Caco-2 (cell line): ENCODE data around the gene AOX1. TPM values are rescaled to one million over a fixed set of nuclear protein-coding genes. Genes with fewer than 3 reads are reported as not detected.
"Not testable (repeated sequence)": the region's sequence is repeated elsewhere in the genome, so short reads cannot be mapped to it uniquely, and the experiment has no call there.

Source experiments
- BruUV-seq: library from RNA; stranded (reverse); fragments of 400-500 nt; replicated peaks from 2 replicates; lab custom pipeline; 2021; lab: Mats Ljungman, UMichigan
- CTCF ChIA-PET: fragments of 300-600 bp; sonication (Branson Sonifier 250); formaldehyde crosslinking; loops from one replicate; lab custom pipeline; 2022; ENCODE audit warnings: antibody characterized with exemption; lab: Charles Lee
- POLR2A ChIA-PET: fragments of 300-600 bp; sonication (Branson Sonifier 250); formaldehyde crosslinking; loops from one replicate; lab custom pipeline; 2022; ENCODE audit warnings: antibody characterized with exemption; lab: Charles Lee
- DNase-seq, 2 experiments: peaks; one replicate each; pipeline versions ENCODE4 v3.0.0 to v3.0.0-alpha.2; 2020 to 2022
- H3K27me3 ChIP-seq: replicated peaks from 2 replicates; pipeline ENCODE4 v1.6.0; 2011; ENCODE audit warnings: low read length; ENCODE audit not compliant: control insufficient read depth, insufficient read depth
- H3K36me3 ChIP-seq: 2 replicates; pipeline ENCODE4 v1.5.1; 2011; ENCODE audit warnings: low read length; ENCODE audit not compliant: control insufficient read depth, insufficient read depth
- H3K4me1 ChIP-seq: fragments of 250-450 bp; sonication (Bioruptor Pico); 2 replicates; pipeline ENCODE4 v1.5.1; 2020; ENCODE audit warnings: mild to moderate bottlenecking
- H3K4me3 ChIP-seq: 2 replicates; pipeline ENCODE4 v1.5.1; 2011; ENCODE audit warnings: low read depth, mild to moderate bottlenecking, control low read depth, low read length
- H3K9me3 ChIP-seq: fragments of 250-450 bp; sonication (Bioruptor Pico); 2 replicates; pipeline ENCODE4 v1.5.1; 2020; ENCODE audit warnings: mild to moderate bottlenecking, moderate library complexity
- H3K27ac Mint-ChIP-seq: one replicate; pipeline ENCODE4 v1.8.0; 2022; ENCODE audit warnings: mixed read lengths; ENCODE audit not compliant: unreplicated experiment
- H3K27me3 Mint-ChIP-seq: one replicate; pipeline ENCODE4 v1.8.0; 2022; ENCODE audit warnings: mixed read lengths; ENCODE audit not compliant: insufficient read depth, unreplicated experiment
- H3K36me3 Mint-ChIP-seq: one replicate; pipeline ENCODE4 v1.8.0; 2022; ENCODE audit warnings: mild to moderate bottlenecking, mixed read lengths; ENCODE audit not compliant: insufficient read depth, unreplicated experiment
- H3K4me1 Mint-ChIP-seq: one replicate; pipeline ENCODE4 v1.8.0; 2022; ENCODE audit warnings: low read depth, mixed read lengths; ENCODE audit not compliant: unreplicated experiment
- H3K4me3 Mint-ChIP-seq: one replicate; pipeline ENCODE4 v1.8.0; 2022; ENCODE audit warnings: mild to moderate bottlenecking, moderate library complexity, mixed read lengths; ENCODE audit not compliant: unreplicated experiment
- H3K9me3 Mint-ChIP-seq: one replicate; pipeline ENCODE4 v1.8.0; 2022; ENCODE audit warnings: mixed read lengths; ENCODE audit not compliant: unreplicated experiment
- CTCF ChIP-seq, 2 experiments: fragments of 200-600 bp in 1 of 2; IDR thresholded peaks; 1 replicate in 1 of 2; 2 replicates in 1 of 2; pipeline versions ENCODE4 v1.5.1 to v1.8.0; 2011 to 2022; ENCODE audit warnings: antibody characterized with exemption in 1 of 2, control low read depth in 1 of 2, inconsistent platforms in 1 of 2, low read depth in 1 of 2, low read length in 1 of 2, mild to moderate bottlenecking in 1 of 2, moderate library complexity in 1 of 2; ENCODE audit not compliant: insufficient read depth in 1 of 2, severe bottlenecking in 1 of 2, unreplicated experiment in 1 of 2
- intact Hi-C: fragments of 100-400 bp; cut with micrococcal nuclease; formaldehyde crosslinking; loops from one replicate; pipeline ENCODE4 v1.10.0; 2022; ENCODE audit not compliant: unreplicated experiment
- total RNA-seq: library from RNA; stranded (reverse); gene quantifications from 2 replicates; pipeline ENCODE4 v1.2.3, GENCODE V29; 2022

The AOX1 gene
- total RNA-seq, 1 experiment from 2014 or later: 0.79 TPM

DNA sequence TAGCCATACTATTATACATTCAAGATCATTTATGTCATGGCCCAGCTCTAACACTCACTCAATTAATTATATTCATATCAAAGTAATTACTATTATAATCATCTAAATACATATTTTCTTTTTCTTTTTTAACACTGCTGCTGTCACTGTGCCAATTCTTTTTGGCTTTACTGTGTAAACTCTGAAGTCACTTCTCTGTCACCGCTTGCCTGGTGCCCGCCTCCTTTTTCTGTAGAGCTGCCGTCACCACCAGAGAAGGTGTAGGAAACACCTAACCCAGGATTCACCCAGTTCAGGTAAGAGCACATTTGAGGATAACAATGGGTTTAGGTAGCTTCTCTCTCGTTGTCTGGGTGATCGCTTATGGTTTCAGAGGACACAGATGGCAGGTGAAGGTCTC lies 93.3 kb downstream of the AOX1 start:
- intact Hi-C loops: no loop called here
- Mint-ChIP-seq H3K27ac (no peak overlapping the region), H3K36me3 (no peaks in the 10 kb centered on the region), H3K4me3 (no peak overlapping the region), H3K9me3 (no peaks in the 10 kb centered on the region), H3K4me1 (no peaks in the 10 kb centered on the region), H3K27me3 (no peaks in the 10 kb centered on the region)
- BruUV-seq: no TSS peak
- Histone ChIP-seq H3K36me3 (no peaks in the 10 kb centered on the region), H3K4me1 (no peaks in the 10 kb centered on the region), H3K4me3 (no peak overlapping the region), H3K9me3 (no peaks in the 10 kb centered on the region), H3K27me3 (no peaks in the 10 kb centered on the region)
- ChIA-PET POLR2A (no interaction called here), CTCF (no interaction called here)
- TF ChIP-seq CTCF (IDR thresholded peaks at IDR 0.05; ENCODE audit: insufficient read depth in 1 of 2, low read depth in 1 of 2, low read length in 1 of 2, severe bottlenecking in 1 of 2, unreplicated experiment in 1 of 2): no peak
- no peak for DNase-seq

DNA sequence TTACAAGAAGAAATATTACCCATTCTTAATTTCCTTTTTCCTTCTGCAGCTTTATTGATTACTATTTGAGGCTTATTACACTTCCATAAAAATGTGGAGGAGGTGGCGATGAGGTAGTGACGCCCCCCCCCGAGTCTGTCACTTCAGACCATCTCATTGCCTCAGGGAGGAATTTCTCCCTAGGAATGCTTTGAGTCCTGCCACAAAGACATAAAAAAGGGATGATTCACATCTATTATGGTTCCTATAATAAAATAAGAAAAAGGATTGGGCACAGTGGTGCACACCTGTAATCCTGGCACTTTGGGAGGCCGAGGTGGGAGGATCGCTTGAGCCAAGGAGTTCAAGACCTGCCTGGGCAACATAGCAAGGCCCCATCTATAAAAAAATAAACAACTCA lies 93.7 kb downstream of the AOX1 start:
- H3K9me3 Mint-ChIP-seq: no peaks in the 10 kb centered on the region
- BruUV-seq: no TSS peak
- intact Hi-C loops: no loop called here

GRCh38 chr2:200681697-200682096 lies 95.9 kb downstream of the AOX1 start:
- Histone ChIP-seq H3K36me3 (no peaks in the 10 kb centered on the region), H3K4me3 (no peak overlapping the region), H3K9me3 (no peaks in the 10 kb centered on the region), H3K4me1 (no peaks in the 10 kb centered on the region), H3K27me3 (no peaks in the 10 kb centered on the region)
- no TSS peak for BruUV-seq
- no peak overlapping the region for H3K27ac Mint-ChIP-seq
- no peaks in the 10 kb centered on the region for H3K4me1 Mint-ChIP-seq
- ChIA-PET POLR2A (no interaction called here), CTCF (no interaction called here)
- H3K4me3 Mint-ChIP-seq: no peak overlapping the region
- intact Hi-C loops: no loop called here
- DNase-seq: no peak
- H3K27me3 Mint-ChIP-seq: no peaks in the 10 kb centered on the region
- no peaks in the 10 kb centered on the region for H3K36me3 Mint-ChIP-seq
- H3K9me3 Mint-ChIP-seq: peaks cover 10% of the 10 kb centered on the region
- no peak for TF ChIP-seq CTCF (IDR thresholded peaks at IDR 0.05; ENCODE audit: insufficient read depth in 1 of 2, low read depth in 1 of 2, low read length in 1 of 2, severe bottlenecking in 1 of 2, unreplicated experiment in 1 of 2)

More for the DNA sequence above, 93.7 kb downstream of the AOX1 start:
- no peak overlapping the region for H3K27ac Mint-ChIP-seq
- ChIA-PET CTCF (no interaction called here), POLR2A (no interaction called here)
- no peaks in the 10 kb centered on the region for H3K4me1 Mint-ChIP-seq
- no peak for DNase-seq
- H3K4me3 ChIP-seq: no peak overlapping the region
- no peak overlapping the region for H3K4me3 Mint-ChIP-seq
- no peaks in the 10 kb centered on the region for H3K4me1 ChIP-seq
- no peaks in the 10 kb centered on the region for H3K27me3 Mint-ChIP-seq
- H3K36me3 ChIP-seq: no peaks in the 10 kb centered on the region
- H3K27me3 ChIP-seq: no peaks in the 10 kb centered on the region
- no peaks in the 10 kb centered on the region for H3K36me3 Mint-ChIP-seq
- no peaks in the 10 kb centered on the region for H3K9me3 ChIP-seq
- TF ChIP-seq CTCF (IDR thresholded peaks at IDR 0.05; ENCODE audit: insufficient read depth in 1 of 2, low read depth in 1 of 2, low read length in 1 of 2, severe bottlenecking in 1 of 2, unreplicated experiment in 1 of 2): no peak

- H3K4me3 Mint-ChIP-seq, H3K9me3 ChIP-seq, intact Hi-C loops, H3K27me3 Mint-ChIP-seq, H3K4me1 ChIP-seq, H3K36me3 ChIP-seq, H3K4me3 ChIP-seq, H3K27me3 ChIP-seq, H3K4me1 Mint-ChIP-seq, BruUV-seq, DNase-seq, H3K27ac Mint-ChIP-seq, H3K36me3 Mint-ChIP-seq, CTCF ChIA-PET, POLR2A ChIA-PET: not testable (repeated sequence)
- H3K9me3 Mint-ChIP-seq: peaks cover 10% of the 10 kb centered on the region
Measured at GRCh38 chr2:200682407-200682806, 96.6 kb downstream of the AOX1 start.
